HG03354 (cell line): Measurements from ENCODE around the gene YIF1A.
"Not testable (repeated sequence)": the region's sequence is repeated elsewhere in the genome, so short reads cannot be mapped to it uniquely, and the experiment has no call there.

Experiments
- ATAC-seq: cut with Tn5 transposase; IDR thresholded peaks from one replicate; pipeline ENCODE4 v1.9.1; 2021; ENCODE audit warnings: mild to moderate bottlenecking; ENCODE audit not compliant: unreplicated experiment, poor library complexity, severe bottlenecking

The YIF1A gene

DNA sequence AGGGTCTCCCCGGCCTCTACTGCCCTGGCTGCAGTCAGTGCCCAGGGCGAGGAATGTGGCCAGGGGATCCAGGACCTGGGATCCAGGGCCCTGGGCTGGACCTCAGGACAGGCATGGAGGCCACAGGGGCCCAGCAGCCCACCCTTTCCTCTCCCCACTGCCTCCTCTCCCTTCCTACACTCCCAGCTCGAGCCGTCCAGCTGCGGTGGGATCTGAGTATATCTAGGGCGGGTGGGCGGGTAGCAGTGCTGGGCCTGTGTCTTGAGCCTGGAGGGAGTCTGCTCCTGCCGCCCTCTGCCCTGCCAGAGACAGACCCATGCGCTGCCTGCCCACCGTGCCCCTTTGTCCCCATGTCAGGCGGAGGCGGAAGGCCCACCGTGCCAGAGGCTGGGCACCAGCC is 12.3 kb downstream of the YIF1A start:
- not testable (repeated sequence) for ATAC-seq

DNA sequence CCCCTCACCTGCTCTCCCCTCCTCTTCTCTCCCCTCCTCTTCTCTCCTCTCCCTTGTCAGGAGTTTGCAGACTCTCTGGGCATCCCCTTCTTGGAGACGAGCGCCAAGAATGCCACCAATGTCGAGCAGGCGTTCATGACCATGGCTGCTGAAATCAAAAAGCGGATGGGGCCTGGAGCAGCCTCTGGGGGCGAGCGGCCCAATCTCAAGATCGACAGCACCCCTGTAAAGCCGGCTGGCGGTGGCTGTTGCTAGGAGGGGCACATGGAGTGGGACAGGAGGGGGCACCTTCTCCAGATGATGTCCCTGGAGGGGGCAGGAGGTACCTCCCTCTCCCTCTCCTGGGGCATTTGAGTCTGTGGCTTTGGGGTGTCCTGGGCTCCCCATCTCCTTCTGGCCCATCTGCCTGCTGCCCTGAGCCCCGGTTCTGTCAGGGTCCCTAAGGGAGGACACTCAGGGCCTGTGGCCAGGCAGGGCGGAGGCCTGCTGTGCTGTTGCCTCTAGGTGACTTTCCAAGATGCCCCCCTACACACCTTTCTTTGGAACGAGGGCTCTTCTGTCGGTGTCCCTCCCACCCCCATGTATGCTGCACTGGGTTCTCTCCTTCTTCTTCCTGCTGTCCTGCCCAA is 12.8 kb downstream of the YIF1A start:
- ATAC-seq, result no peak

DNA sequence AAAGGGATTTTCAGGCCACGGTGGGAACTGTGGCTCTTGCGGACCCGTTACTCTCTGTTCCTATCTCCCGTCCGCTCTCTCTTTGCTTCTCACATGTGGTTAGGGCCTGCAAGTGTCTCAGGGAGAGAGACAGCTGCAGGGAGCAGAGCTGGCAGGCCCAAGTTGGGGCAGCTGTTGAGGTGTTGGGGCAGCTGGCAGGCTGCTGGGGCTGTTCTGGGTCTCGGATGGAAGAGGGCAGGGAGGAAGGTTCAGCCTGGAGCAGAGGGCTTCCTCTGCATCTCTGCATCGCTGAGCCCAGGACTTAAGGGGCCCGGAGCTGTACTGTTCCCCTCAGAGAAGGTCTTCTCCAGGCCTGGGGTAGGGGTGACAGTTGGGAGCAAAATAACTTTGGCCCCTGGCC is 13.5 kb downstream of the YIF1A start:
- ATAC-seq, result no peak

DNA sequence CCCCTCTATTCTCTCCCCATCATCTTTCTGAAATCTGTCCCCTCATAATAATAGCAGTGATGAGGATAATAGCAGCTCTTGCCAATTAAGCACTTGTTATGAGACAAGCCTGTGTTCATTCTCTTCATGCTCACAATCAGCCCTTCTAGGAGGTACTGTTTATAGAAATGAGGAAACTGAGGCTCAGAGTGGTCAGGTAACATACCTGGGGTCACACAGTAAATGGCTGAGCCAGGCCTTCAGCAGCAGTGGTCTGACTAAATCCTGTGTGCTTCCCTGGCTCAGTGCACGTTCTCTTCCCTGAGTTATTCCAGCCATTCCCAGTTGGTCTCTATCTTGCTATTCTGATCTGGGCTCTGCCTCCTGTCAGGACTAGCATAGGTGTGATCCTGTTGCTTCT is 14.7 kb downstream of the YIF1A start:
- ATAC-seq, result no peak

DNA sequence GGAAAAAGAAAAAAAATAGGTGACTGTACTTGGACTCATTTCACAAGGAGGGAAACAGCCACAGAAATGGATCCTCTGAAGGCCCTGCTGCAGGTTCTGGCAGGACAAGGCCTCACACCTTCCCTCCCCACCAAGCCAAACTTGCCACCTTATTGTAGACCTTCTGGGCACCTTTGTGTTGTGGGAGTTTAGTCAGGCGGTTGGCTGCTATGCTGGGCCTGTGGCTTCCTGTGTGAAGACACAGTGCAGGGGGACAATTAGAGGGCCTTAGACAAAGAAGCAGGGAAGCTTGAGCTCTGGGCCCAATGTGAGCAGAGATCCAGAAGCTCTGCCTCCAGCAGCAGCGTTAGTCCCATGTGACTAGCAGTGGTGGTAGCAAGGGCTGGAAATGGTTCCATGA is 16.3 kb downstream of the YIF1A start:
- ATAC-seq, result no peak

DNA sequence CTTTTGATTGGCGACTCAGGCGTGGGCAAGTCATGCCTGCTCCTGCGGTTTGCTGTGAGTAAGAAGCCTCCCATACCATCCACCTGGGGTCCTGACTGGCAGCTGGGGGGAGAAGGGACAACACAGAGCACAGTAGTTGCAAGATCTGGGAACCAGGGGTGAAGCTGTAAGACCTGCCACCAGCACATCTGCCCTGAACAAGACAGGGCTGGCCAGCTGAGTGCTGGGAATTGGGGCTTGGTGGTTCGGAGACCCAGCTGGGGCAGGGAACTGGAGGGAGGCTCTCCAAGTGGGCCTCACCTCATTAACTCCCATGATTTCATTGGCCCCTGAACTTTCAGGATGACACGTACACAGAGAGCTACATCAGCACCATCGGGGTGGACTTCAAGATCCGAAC is 17.1 kb downstream of the YIF1A start:
- no peak for ATAC-seq

DNA sequence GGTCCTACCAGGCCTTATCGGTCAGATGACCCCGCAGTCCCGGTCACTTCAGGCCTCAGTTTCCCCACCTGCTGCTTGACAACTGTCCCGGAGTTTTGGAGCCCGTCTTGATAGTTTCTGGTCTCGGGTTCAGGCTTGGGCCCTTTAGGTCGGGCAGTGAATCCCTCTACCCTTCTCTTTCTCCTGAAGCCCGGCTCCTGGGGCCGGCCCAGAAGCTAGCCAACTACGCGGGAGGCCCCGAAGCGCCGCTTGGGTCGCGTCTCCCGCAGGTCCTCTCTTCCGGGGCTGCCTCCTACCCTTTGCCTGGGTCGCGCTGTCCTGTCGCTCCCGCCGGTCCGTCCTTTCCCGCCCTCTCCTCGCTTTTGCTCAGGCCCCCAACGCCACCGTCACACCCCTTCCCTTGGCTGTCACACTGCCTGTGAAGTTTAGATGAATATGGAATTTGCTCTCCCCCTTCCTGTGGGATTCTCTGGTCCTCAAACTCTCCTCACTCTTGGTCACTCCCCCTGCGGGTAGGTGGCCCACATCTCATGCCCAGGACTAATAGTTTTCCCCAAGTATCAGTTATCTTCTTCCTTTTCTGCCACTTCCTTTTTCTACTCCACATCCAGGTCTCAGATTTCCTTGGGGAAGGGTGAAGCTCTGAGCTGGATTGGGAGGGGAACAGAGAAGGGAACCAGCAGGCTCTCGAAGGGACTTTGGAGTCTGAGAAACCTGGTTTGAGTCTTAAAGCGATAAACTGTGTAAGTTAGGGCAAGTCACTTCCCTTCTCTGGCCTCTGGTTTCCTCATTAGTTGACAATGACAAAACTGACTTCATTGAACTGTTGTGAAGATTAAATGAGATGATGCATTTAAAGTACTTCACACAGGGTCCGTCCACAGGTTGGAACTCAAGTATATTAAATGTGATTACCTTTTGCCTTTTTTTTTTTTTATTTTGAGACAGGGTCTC is 19.7 kb downstream of the YIF1A start:
- ATAC-seq, result no peak

DNA sequence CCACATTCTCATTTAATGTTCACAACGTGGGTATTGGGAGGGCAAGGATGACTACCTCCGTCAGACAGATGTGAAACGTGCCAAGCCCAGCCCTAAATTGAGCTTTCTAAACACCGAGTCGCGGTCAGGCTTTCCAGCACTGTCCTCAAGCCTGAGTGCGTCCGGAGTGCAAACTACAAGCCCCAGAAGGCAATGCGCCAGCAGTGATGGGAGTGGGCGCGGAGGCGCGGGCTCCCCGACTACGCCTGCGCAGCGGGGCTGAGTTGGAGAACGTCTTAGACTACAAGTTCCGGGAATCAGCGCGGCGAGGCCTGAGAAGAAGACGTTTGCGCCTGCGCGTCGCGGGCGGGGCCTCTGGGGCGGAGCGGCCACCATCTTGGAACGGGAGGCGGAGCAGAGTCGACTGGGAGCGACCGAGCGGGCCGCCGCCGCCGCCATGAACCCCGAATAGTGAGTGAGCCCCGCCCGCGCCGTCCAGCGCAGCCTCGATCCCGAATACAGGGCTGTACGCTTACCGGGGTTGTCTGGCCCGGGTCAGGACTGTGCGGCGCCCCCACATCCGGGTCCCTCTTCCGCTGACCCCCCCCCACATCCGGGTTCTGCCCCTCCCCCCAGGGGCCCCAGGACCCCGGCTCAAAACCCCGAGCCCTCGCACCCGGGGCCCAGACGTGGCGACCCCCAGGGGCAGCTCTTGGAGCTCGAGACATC is 20.5 kb downstream of the YIF1A start, which contains the start of gene RAB1B:
TSS of gene RAB1B (plus strand) at position 396 of the 708 bp plus-strand sequence. CDS start at position 437, 41 bp downstream.
- peak; percentile 81 for ATAC-seq

DNA sequence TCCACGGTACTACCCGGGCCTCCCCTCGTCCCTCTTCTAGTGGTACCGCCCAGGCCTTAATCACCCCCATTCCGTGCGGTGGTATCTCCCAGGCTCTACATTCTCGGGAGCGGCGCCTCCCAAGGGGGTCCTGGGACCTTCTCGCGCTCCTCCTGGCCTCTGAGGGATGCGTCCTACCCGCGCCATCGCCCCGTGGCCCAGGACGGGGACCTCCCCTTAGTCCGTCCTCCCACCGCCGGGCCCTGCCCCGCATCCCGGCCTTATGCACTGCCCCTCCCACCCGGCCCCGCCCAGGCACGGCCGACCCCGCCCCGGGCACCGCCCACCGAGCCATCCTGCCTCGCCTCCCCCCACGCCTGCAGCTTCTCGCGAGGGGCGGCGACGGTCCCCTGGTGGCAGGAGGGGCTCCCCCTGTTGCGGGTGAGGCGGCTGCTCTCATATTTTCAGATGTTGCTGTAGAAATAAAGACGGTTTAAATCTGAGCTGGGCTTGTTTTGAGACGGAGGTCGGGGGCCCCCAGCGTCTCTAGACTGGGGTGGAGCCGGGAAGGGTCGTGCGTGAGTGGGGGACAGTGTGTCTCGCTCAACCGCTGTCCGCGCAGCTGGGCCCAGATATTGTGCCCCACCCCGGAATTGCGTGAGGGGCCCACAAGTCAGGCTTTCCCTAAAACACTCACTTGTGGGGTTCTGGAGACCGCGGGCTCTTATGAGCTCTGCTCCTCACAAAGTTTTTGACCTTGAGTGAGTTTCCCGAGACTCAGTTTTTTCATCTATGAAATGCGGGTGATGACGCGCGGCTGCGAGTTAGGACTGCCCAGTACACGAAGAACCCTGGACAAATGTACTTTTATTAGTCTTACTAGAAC is 21.3 kb downstream of the YIF1A start:
- ATAC-seq, result peak; percentile 40

DNA sequence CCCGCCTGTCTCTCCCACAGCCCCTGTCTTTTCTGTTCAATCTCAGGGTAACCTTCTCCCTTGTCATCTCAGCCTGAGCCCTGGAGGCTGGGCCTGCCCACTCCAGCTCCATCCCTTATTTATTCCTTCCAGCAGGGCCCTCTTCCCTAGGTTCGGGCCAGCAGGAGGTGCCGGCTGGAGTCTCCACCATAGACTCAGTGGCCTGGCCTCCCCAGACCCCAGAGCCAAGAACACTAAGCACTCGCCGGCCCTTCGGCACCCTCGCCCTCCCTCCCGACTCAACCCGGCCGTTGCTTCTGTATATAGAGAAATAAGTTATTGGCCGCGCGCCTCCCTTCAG is 21.9 kb downstream of the YIF1A start:
- no peak for ATAC-seq

DNA sequence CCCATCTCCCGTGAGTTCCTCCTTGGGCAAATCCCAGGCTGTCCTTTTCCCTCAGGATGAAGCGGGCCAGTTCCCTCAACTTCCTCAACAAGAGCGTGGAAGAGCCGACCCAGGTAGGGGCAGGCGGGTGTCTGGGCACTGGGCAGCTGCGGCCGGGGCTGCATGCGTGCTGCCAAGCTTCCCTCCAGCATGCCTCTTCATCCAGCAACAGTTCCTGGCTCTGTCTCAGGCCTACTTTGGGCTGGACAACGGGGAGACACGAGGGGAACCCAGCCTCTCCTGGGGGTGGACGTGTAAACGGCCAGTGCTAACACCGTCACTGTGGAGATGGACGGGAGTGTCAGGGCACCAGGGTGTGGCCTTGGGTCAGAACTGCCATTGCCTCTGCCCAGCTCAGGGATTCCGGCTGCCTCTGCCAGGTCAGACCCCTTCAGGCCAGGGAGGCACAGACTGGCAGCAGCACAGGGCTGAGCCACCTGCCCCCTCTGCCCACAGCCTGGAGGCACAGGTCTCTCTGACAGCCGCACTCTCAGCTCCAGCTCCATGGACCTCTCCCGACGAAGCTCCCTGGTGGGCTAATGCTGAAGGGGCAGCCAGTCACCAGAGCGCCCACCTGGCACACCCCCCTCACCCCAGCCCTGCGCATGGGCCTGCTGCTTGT is 22.4 kb downstream of the YIF1A start:
- no peak for ATAC-seq

DNA sequence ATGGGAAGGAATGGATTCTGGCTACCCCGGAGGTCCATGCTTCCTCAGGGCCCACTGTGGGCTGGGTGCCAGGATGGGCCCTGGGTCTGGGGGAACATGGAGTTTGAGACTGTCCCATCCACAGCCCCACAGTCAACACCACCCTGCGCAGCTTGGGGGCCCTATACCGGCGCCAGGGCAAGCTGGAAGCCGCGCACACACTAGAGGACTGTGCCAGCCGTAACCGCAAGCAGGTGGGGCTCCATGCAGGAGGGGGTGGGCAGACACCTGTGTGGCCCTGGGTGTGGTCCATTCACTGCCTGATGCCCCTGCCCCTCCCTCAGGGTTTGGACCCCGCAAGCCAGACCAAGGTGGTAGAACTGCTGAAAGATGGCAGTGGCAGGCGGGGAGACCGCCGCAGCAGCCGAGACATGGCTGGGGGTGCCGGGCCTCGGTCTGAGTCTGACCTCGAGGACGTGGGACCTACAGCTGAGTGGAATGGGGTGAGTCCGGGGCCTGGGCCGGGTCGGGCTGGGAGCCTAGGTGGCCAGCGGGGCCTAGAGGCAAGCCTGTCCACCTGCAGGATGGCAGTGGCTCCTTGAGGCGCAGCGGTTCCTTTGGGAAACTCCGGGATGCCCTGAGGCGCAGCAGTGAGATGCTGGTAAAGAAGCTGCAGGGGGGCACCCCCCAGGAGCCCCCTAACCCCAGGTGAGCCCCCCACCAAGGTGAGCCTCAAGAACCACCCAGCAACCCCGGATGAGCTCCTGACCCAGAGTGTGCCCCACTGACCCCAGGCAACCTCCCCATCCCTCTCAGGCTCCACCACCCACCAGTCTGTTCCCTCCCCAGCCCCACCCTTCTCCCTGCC is 23.2 kb downstream of the YIF1A start:
- no peak for ATAC-seq

DNA sequence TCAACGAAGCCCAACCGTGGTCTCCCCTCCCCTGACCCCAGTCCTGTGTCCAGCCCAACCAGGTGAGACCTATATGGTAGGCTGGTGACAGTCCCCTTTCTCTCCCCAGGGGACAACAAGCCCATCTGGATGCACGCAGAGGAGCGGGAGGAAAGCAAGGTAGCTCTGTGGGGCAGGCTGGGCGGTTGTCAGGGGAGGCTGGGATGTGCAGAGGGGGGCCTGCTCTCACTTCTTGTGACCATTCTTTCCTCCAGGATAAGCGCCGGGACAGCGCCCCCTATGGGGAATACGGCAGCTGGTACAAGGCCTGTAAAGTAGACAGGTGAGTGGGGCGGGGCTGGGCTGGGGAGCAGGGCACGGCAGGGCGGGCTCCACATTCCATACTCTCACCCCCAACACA is 24.0 kb downstream of the YIF1A start:
- ATAC-seq, result no peak

DNA sequence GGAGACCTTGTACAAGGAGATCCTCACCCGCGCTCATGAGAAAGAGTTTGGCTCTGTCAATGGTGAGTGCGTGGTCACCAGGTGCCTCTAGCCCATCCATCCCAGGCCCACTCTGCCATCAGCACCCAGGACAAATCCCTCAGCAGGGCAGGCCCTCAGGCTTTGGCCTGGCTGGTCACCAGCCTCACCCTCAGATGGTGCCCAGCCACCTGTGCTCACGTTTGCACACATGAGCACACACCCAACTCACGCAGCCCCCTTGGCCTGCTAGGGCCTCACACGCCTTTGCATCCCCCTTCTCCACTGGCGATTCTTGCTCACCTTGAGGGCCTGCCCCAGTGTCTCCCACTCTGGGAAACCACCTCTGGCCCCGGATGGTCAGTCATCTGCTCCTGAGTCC is 24.6 kb downstream of the YIF1A start:
- ATAC-seq, result no peak

DNA sequence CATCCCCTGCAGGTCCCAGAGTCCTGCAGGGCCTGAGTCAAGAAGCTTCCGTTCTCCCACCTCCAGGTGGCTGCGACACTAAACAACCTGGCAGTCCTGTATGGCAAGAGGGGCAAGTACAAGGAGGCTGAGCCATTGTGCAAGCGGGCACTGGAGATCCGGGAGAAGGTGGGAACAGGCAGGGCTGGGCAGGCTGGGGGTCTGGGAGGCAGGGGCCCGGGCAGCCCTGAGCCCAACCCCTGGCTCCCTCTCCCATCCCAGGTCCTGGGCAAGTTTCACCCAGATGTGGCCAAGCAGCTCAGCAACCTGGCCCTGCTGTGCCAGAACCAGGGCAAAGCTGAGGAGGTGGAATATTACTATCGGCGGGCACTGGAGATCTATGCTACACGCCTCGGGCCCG is 25.2 kb downstream of the YIF1A start:
- no peak for ATAC-seq

DNA sequence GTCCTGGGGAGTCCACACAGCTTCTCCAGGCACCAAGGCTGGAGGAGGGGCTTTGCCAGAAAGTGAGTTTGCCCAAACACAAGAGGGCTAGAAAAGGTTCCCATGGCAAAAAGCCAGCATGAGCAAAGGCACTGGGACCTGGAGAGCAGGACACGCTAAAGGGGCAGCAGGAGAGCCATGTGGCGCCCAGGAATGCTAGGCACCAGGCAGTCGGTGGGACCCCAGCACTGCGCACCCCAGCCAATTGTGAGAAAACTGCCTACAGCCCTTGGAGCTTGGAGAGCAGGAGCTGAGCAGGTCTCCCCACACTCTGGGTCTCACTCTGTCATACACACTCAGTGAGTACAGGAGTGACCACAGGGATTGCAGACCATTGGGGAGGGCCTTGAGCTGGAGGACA is 25.7 kb downstream of the YIF1A start:
- no peak for ATAC-seq

DNA sequence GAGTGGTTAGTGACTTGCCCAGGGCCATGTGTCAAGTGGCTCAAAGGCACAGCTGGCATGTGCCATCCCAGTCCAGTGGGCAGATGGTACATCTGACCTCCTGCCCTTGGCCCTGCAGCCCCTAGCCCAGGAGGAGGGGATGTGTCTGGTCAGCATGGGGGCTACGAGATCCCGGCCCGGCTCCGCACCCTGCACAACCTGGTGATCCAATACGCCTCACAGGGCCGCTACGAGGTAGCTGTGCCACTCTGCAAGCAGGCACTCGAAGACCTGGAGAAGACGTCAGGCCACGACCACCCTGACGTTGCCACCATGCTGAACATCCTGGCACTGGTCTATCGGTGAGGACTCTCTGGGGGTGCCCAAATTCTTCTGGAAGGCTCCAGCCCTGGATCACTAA is 26.2 kb downstream of the YIF1A start:
- no peak for ATAC-seq

DNA sequence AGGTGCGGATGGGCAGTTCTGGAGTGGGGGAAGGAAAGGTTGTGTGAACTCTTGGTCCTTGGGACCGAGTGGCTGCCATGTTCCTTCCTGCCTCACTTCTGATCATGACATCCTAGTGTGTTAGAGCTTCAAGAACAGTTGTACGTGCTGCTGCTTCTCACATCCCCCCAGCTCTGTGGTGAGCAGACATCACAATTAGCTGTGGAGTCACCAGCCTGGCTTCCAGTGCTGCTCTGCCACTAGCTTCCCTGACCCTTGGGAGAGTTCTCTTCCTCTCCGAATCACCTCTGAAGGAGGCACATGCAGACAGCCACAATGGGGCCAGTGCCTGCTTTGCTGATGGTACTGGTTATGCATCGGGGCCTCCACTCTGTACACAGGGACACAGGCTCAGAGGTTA is 26.8 kb downstream of the YIF1A start:
- ATAC-seq, result no peak
